Measurements from ENCODE around the gene SRPK2.
"Not testable (repeated sequence)": the region's sequence is repeated elsewhere in the genome, so short reads cannot be mapped to it uniquely, and the experiment has no call there.

SRPK2 gene

DNA sequence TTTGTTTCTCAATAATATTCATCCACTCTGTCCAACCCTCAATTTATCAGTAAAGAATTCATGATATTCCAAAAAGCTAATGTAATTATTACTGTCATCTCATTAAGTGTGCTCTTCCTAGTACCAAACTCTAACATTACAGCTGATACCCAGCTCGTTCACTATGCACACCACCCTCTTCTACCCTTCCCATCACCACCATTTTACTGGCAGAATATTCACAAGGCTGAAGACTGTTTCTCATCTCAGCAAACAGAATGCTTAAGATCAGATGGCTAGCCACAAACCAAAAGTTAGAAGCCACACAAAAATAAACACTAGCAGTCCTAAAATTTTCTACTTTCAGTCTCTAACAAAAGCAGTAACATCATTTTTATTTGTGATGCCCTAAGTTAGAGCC is 121.5 kb downstream of the SRPK2 start:
- no peak for DNase-seq (ENCODE audit: low spot score)

- DNase-seq (ENCODE audit: low spot score) = no peak
These were observed 124.0 kb downstream of the SRPK2 start for GRCh38 chr7:105264707-105265106.

DNA sequence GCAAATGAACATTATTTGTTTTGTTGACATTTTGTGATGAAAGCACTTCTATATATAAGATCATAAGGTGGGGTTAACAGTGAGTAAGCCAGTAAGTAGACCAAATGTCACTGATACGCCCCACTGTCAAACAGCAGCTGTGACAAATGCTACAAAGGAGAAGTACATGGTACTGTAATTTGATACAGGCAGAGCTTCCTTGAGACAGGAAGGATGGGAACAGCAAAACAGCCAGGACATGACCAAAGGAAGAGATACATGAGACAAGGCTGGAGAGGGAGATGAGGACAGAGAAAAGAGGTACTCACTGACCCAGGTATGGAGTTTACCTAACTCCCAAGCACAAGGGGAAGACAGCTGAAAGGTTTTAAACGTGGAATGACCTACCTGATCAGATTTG is 127.0 kb downstream of the SRPK2 start:
- peak; percentile 32 for DNase-seq (ENCODE audit: low spot score)

- DNase-seq (ENCODE audit: low spot score) = not testable (repeated sequence)
These were observed 128.4 kb downstream of the SRPK2 start for GRCh38 chr7:105260201-105260871.

DNA sequence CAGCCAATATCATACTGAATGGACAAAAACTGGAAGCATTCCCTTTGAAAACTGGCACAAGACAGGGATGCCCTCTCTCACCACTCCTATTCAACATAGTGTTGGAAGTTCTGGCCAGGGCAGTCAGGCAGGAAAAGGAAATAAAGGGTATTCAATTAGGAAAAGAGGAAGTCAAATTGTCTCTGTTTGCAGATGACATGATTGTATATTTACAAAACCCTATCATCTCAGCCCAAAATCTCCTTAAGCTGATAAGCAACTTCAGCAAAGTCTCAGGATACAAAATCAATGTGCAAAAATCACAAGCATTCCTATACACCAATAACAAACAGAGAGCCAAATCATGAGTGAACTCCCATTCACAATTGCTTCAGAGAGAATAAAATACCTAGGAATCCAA is 129.8 kb downstream of the SRPK2 start:
- DNase-seq (ENCODE audit: low spot score) = not testable (repeated sequence)

GRCh38 chr7:105257338-105257737 is 131.4 kb downstream of the SRPK2 start:
- DNase-seq (ENCODE audit: low spot score) = no peak

- DNase-seq (ENCODE audit: low spot score) = no peak
These were observed 131.9 kb downstream of the SRPK2 start for GRCh38 chr7:105256761-105257231.

- no peak for DNase-seq (ENCODE audit: low spot score)
These were observed 138.0 kb downstream of the SRPK2 start for GRCh38 chr7:105250706-105251105.

DNA sequence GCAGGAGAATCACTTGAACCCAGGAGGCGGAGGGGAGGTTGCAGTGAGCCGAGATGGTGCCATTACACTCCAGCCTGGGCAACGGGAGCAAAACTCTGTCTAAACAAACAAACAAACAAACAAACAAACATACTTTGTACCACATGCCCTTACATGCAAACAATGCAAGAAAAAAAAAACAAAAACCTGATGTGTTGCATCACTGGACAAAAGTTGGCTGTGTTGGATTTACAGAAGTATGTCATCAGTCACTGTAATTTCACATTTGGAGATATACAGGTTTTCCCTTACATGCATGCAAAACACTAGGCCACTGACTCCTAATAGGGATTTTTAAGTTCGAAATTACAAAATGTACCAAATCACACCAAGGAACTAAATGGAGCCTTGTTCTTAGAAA is 138.5 kb downstream of the SRPK2 start:
- DNase-seq (ENCODE audit: low spot score) = no peak

GRCh38 chr7:105249216-105249615 is 139.5 kb downstream of the SRPK2 start:
- DNase-seq (ENCODE audit: low spot score) = no peak

DNA sequence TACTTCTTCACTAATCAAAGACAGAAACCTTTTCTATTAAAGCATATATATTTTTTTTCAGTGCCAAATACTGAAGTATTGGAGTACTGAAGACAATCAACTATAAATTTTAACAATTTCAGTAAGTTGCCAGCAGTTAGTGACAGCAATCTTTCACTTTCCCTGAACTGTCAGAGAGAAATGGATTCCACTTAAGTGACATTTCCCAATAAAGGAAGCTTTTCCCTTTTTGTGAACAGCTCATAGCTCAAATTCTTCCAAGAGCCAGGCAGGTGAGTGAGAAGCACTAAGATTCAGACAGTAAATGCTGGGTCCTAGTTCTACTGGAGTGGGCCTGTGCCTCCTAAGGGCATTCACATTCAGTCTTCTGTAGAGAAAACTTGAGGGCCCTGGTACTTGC is 142.0 kb downstream of the SRPK2 start:
- DNase-seq (ENCODE audit: low spot score) = no peak

- no peak for DNase-seq (ENCODE audit: low spot score)
These were observed 142.5 kb downstream of the SRPK2 start for GRCh38 chr7:105246256-105246655.

- no peak for DNase-seq (ENCODE audit: low spot score)
These were observed 143.2 kb downstream of the SRPK2 start for GRCh38 chr7:105245398-105246114.

- no peak for DNase-seq (ENCODE audit: low spot score)
These were observed 144.1 kb downstream of the SRPK2 start for GRCh38 chr7:105244594-105244993.

DNA sequence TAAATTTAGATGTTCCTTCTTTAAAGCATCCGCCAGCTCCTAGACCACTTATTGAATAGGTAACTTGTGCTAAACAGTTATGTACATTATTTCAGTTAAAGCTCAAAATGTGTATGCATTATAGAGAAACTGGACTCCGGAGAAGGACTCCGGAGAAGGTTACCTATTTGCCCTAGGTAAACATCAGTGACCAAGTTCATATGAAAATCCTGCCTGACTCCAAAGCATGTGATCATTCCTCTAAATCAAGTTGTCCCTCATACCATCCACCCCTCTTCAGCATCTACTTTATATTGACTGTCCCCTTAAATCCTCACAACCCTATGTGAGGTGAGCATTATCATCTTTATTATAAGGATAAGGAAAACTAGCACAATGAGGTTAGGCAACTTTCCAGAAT is 147.5 kb downstream of the SRPK2 start:
- DNase-seq (ENCODE audit: low spot score) = no peak

GRCh38 chr7:105238198-105238765 is 150.4 kb downstream of the SRPK2 start:
- no peak for DNase-seq (ENCODE audit: low spot score)

DNA sequence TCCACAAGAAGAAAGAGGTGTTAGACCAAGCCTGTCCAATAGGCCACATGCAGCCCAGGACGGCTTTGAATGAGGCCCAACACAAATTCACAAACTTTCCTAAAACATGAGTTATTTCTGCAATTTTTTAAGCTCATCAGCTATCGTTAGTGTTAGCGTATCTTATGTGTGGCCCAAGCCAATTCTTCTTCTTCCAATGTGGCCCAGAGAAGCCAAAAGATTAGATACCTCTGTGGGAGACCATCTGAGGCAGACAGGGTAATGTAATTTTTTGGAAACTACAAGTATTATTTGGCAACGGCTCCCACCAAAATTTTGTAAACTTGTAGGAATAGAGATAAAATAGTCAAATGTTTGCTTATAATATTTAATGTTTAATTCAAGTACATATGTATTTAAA is 153.8 kb downstream of the SRPK2 start:
- DNase-seq (ENCODE audit: low spot score) = no peak

- not testable (repeated sequence) for DNase-seq (ENCODE audit: low spot score)
These were observed 155.9 kb downstream of the SRPK2 start for GRCh38 chr7:105232829-105233291.

DNA sequence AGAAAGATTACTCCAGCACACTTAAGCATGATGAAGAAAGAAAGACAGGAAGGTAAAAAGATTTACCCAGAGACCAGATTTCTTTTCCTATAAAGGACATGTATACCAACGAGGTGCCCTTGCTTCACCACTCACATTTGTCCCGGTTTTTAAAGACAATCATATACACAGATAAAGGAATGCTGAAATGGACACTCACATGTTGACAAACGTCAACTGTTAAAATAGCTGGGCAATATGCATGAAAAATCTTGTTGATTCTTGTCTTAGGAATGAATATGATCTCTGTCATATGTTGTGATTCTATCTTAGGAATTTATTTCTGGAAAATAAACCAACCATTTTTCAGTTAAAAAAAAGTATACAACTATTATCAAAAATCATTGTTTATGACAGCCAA is 158.2 kb downstream of the SRPK2 start:
- DNase-seq (ENCODE audit: low spot score) = no peak

DNA sequence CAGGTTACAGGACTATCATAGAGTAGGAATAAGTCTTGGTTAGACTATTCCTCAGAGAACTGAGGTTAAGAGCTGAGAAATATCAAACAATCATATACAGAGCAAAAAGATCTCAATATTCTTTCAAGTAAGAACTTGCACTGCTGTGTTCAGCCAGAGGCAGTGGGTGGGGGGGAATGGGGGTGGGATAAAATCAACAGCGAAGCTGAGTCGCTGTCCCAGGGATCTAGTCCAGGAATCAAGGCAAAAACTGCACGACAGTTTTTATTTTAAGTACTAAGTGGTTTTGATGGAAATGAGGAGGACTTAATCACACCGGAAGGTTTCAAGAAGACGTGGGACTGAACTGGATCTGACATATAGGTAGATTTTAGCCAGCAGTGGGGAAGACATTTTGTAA is 159.1 kb downstream of the SRPK2 start:
- no peak for DNase-seq (ENCODE audit: low spot score)

DNA sequence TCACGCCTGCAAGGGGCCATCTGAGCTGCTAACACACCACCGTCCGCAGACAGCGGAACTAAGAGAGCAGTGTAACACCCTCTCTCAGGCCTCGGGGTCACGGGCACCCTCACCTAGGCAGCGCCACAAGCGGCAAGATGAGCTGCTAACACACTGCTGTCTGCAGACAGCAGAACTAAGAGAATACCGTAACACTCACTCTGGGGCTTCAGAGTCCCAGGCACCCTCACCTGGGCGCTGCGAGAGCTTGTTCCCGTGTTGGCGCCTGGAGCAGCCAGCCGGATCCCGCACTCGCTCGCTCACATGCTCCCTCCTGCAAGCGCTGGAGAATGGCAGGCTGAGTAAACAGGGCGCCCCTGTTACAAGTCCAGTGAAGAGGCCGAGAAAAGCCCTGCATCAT is 160.2 kb downstream of the SRPK2 start:
- DNase-seq (ENCODE audit: low spot score) = no peak

DNA sequence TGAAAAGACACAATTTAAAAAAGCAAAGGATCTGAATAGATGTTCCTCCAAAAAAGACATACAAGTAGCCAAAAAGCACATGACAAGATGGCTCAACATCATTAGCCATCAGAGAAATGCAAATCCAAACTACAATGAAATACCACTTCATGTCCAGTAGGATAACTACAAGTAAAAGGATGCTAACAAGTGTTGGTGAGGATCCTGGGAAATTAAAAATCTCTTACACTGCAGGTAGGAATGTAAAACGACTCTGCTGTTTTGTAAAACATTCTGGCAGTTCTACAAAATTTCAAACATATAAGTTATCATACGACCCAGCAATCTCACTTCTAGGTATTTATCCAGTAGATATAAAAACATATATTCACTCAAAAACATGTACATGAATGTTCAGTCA is 161.3 kb downstream of the SRPK2 start:
- DNase-seq (ENCODE audit: low spot score) = no peak

Measured in LoVo (cell line).